Upper lobe of right lung (tissue), 1 donor: ENCODE data around the gene TSBP1. TPM values are rescaled to one million over a fixed set of nuclear protein-coding genes. Genes with fewer than 3 reads are reported as not detected.
"Not testable (repeated sequence)": the region's sequence is repeated elsewhere in the genome, so short reads cannot be mapped to it uniquely, and the experiment has no call there.

ENCODE experiments used
- ATAC-seq: fragments of 200-7000 bp; cut with Tn5 transposase; one replicate; pipeline ENCODE4 v1.9.1; 2020; ENCODE audit warnings: mild to moderate bottlenecking, moderate library complexity
- DNase-seq: peaks from one replicate; pipeline ENCODE4 v3.0.0-alpha.2; 2020
- H3K27ac ChIP-seq: fragments of 200-600 bp; one replicate; pipeline ENCODE4 v1.8.0; 2022
- H3K27me3 ChIP-seq: fragments of 200-600 bp; one replicate; pipeline ENCODE4 v1.8.0; 2022; ENCODE audit warnings: mild to moderate bottlenecking
- H3K36me3 ChIP-seq: fragments of 200-600 bp; one replicate; pipeline ENCODE4 v1.8.0; 2022
- H3K4me1 ChIP-seq: fragments of 200-600 bp; one replicate; pipeline ENCODE4 v1.8.0; 2022
- H3K4me3 ChIP-seq: fragments of 200-600 bp; one replicate; pipeline ENCODE4 v1.8.0; 2022; ENCODE audit warnings: mild to moderate bottlenecking
- H3K9me3 ChIP-seq: fragments of 200-600 bp; one replicate; pipeline ENCODE4 v1.8.0; 2022
- intact Hi-C: fragments of 100-400 bp; cut with DNase I; formaldehyde crosslinking; loops from one replicate; pipeline ENCODE4 v1.11.0; 2022
- total RNA-seq: library from RNA; stranded (reverse); fragmentation: NEBNext Ultra II Directional; extraction: Animal tissue kit (Norgen Biotek cat#: 25700); gene quantifications from one replicate; pipeline ENCODE4 v1.2.1, GENCODE V29; 2021
- TF ChIP-seq, protein P1 (sequence below): fragments of 200-600 bp; IDR thresholded peaks from one replicate; pipeline ENCODE4 v1.8.0; 2022; ENCODE audit warnings: antibody characterized with exemption
- donor health status: DM: no; HTN: yes; CAD: no; lungs with severe emphysema.

The TSBP1 gene
- total RNA-seq, 1 donor from 2014 or later = not detected

DNA sequence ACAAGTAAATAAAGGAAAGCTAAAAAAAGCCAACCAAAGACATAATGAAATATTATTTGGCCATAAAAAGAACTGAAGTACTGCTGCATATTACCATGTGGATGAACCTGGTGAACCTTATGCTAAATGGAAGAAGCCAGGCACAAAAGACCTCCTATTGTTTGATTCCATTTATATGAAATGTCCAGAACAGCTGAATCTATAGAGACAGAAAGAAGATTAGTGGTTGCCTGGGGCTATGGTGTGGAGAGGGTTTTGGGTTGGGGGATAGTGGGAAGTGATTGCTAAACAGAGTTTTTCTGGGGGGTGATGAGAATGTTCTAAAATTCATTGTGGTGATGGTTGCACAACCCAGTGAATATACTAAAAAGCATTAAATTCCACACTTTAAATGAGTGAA, 53.2 kb downstream of the TSBP1 start:
- TF ChIP-seq, protein P1, sequence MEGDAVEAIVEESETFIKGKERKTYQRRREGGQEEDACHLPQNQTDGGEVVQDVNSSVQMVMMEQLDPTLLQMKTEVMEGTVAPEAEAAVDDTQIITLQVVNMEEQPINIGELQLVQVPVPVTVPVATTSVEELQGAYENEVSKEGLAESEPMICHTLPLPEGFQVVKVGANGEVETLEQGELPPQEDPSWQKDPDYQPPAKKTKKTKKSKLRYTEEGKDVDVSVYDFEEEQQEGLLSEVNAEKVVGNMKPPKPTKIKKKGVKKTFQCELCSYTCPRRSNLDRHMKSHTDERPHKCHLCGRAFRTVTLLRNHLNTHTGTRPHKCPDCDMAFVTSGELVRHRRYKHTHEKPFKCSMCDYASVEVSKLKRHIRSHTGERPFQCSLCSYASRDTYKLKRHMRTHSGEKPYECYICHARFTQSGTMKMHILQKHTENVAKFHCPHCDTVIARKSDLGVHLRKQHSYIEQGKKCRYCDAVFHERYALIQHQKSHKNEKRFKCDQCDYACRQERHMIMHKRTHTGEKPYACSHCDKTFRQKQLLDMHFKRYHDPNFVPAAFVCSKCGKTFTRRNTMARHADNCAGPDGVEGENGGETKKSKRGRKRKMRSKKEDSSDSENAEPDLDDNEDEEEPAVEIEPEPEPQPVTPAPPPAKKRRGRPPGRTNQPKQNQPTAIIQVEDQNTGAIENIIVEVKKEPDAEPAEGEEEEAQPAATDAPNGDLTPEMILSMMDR = no peak
- intact Hi-C loops = no loop called here
- no peaks in the 10 kb centered on the region for H3K4me1 ChIP-seq
- no peak for ATAC-seq
- DNase-seq = no peak
- H3K27ac ChIP-seq = no peak overlapping the region
- H3K9me3 ChIP-seq = no peaks in the 10 kb centered on the region
- no peak overlapping the region for H3K4me3 ChIP-seq
- H3K27me3 ChIP-seq = no peaks in the 10 kb centered on the region
- H3K36me3 ChIP-seq = no peaks in the 10 kb centered on the region

DNA sequence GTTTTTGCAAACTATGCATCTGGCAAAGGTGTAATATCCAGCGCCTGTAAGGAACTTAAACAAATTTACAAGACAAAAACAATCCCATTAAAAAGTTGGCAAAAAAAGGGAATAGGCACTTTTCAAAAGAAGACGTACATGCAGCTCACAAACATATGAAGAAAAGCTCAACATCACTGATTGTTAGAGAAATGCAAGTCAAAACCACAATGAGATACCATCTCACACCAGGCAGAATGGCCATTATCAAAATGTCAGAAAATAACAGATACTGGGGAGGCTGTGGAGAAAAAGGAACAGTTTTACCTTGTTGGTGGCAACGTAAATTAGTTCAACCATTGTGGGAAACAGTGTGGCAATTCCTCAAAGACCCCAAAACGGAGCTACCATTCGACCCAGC, 54.2 kb downstream of the TSBP1 start:
- intact Hi-C loops = no loop called here
- Histone ChIP-seq H3K27me3 (no peaks in the 10 kb centered on the region), H3K4me1 (no peaks in the 10 kb centered on the region), H3K9me3 (no peaks in the 10 kb centered on the region), H3K27ac (no peak overlapping the region), H3K4me3 (no peak overlapping the region), H3K36me3 (no peaks in the 10 kb centered on the region)
- TF ChIP-seq, protein P1 = no peak
- ATAC-seq (no peak), DNase-seq (no peak)

DNA sequence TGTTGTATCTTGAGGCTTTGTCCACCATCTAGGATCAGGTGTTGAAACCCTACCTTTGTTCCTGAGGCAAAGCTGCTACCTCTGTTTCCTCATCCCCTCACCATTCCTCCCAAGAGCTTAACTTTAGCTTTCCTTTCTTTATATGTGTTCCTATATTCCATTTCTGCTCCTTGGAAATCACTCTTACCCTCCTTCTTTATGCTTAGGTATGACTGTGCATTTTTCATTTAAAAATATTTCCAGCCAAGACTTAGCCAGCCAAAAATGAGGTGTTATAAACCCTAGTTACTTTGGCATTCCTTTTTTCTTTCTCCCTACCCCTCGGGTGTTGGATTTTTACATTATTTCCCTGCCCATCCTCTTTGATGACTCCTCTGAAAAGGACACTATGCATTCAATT, 57.7 kb downstream of the TSBP1 start:
- TF ChIP-seq, protein P1 = no peak
- no peaks in the 10 kb centered on the region for H3K36me3 ChIP-seq
- H3K9me3 ChIP-seq = no peaks in the 10 kb centered on the region
- DNase-seq = no peak
- intact Hi-C loops = no loop called here
- no peaks in the 10 kb centered on the region for H3K27me3 ChIP-seq
- ATAC-seq = no peak
- H3K27ac ChIP-seq = no peak overlapping the region
- no peaks in the 10 kb centered on the region for H3K4me1 ChIP-seq
- no peak overlapping the region for H3K4me3 ChIP-seq

DNA sequence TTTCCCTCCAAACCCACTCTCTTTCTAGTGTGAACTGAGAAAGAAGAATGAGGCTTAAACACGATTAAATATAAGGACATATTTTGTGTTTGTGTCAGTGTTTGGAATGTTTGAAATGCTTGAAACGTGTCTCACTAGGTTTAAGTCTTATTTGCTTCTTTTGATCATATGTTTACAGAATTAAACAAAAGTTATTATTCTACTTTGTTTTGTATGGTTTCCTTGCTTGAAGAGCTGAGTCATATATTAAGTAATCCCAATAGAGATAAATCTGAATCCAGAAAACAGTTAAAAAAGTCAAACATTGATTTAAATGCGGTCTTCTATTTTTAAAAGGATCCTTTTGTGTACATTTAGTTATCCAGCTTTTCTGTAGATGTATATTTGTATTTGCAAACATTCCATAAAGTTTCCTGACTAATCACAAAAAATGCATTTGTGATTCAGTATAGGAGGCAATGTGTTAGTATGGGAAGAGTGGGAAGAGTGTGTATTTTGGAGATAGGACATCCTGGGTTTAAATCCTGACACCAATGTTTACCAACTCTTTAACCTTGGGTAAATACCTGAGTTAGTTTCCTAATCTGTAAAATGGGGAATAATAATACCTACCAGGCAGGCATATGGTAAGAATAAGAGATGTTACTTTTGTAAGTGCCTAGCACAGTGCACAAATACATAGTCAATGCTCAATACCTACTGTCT, 72.9 kb downstream of the TSBP1 start:
- H3K9me3 ChIP-seq = no peaks in the 10 kb centered on the region
- TF ChIP-seq, protein P1 = no peak
- H3K36me3 ChIP-seq = no peaks in the 10 kb centered on the region
- H3K4me3 ChIP-seq = no peak overlapping the region
- no peaks in the 10 kb centered on the region for H3K27me3 ChIP-seq
- no peak for ATAC-seq
- no peak overlapping the region for H3K27ac ChIP-seq
- no peak for DNase-seq
- H3K4me1 ChIP-seq = no peaks in the 10 kb centered on the region
- intact Hi-C loops = no loop called here

DNA sequence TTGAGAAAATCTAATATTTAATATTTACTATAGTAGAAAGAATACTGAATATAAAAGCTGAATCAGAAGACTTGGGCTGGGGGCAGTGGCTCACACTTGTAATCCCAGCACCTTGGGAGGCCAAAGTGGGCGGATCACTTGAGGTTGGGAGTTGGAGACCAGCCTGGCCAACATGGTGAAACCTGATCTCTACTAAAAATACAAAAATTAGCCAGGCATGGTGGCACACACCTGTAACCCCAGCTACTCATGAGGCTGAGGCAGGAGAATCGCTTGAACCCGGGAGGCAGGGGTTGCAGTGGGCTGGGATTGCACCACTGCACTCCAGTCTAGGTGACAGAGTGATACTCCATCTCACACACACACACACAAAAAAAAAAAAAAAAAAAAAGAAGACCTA, 76.7 kb downstream of the TSBP1 start:
- ATAC-seq, H3K9me3 ChIP-seq, H3K4me3 ChIP-seq, H3K4me1 ChIP-seq, H3K27me3 ChIP-seq, H3K27ac ChIP-seq, DNase-seq, H3K36me3 ChIP-seq, intact Hi-C loops: not testable (repeated sequence)

DNA sequence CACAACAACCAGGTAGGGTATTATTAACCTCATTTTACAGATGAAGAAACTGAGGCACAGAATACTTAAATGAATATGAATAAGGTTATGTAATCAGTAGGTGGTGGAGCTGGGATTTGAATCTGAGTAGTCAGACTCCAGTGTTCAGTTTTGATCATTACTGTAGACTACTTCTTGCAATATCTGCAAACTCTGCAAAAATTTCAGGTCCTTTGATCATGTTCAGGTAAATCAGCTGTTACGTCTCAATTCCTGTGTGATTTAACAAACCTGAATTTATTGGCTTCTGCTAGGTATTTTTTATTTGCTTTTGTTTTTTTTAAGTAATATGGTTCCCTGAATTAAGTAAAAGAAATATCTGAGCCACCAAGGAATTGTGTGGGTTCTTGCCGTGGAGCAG, 77.1 kb downstream of the TSBP1 start:
- no peaks in the 10 kb centered on the region for H3K4me1 ChIP-seq
- intact Hi-C loops = no loop called here
- H3K4me3 ChIP-seq = no peak overlapping the region
- DNase-seq (no peak), ATAC-seq (no peak)
- TF ChIP-seq, protein P1 = no peak
- H3K27ac ChIP-seq = no peak overlapping the region
- no peaks in the 10 kb centered on the region for H3K36me3 ChIP-seq
- no peaks in the 10 kb centered on the region for H3K9me3 ChIP-seq
- H3K27me3 ChIP-seq = no peaks in the 10 kb centered on the region
